HG03575 (cell line): ENCODE measurements around the gene MRPS31.

Experiments
- ATAC-seq: cut with Tn5 transposase; IDR thresholded peaks from one replicate; pipeline ENCODE4 v1.9.1; 2021; ENCODE audit not compliant: unreplicated experiment, insufficient number of reproducible peaks, low FRiP score; ENCODE audit errors: extremely low read depth

The MRPS31 gene

DNA sequence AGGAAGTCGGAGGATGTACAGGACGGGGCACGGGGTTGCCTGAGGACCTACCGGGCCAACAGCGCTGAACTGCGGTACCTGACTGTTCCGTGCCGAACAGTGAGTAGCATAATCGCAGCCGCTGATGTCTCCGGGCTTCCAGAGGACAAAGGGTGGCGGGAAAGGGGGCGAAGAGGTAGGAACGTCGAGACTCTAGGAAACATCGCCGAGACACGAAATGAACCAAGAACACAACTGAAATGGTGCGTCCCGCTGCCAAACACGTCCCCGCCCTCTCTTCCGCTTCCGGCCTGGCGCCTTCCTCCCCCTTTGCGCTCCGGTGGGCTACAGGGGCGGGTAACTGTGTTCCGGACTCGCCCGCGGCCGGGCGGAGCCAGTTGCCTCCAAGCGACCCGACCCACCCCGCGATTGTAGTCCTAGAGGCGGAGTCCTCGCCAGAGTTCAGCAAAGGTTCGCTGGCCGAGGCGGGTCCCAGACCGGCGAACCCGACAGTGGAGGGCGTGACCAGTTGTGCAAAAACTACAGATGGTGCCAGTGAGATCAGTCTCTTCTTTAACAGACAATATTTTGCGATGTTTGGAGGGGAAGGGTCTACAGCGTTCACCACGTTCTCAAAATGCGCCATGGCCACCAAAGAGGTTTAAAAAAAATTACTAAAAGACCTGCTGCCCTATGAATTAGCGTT, at the start of gene MRPS31:
Gene MRPS31 (minus strand): TSS at position 257 of the 685 bp plus-strand sequence. CDS start 54 bp downstream, at position 203.
- peak; percentile 60 for ATAC-seq

- ATAC-seq, result no peak
Observed at GRCh38 chr13:40819797-40820315, 48.9 kb upstream of the MRPS31 start.

GRCh38 chr13:40818926-40819325, 47.9 kb upstream of the MRPS31 start:
- no peak for ATAC-seq

GRCh38 chr13:40814803-40815202, 43.8 kb upstream of the MRPS31 start:
- no peak for ATAC-seq

DNA sequence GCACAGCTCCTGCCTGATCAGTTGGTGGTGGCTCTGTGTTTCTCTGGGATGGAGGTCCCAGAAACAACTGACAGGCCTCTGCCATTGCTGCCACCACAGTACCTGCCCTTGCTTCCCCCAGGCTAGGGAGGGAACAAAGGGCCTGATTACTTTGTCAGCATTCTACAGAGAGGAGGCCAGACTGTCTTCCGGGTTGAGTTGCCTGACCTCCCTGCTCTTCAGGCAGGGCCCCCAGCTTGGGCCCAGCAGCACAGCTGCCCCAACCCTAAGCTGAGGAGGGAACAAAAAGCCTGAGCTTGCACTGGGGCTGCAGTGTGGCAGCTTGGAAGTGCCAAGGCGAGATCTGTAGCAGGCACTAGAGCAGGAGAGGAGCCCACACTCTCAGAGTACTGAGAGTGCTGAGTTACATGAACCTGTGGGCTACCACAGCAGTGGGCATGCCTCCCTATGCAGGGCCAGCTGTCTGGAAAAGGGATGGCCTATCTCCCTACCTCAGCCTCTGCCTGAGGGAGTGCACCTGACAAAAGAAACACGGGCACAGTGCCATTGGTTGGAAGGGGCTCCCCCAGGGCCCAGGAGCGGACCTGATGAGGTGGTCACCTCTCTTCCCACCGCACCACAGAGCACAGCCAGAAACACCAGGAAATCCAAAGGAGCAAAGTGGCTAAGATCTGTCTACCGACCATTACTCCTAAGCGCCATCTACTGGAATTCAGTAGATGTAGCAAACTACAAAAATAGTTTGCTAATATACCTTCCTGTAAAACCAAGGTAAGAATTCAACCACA, 42.9 kb upstream of the MRPS31 start:
- ATAC-seq, result no peak

- no peak for ATAC-seq
Observed at GRCh38 chr13:40812724-40813445, 41.9 kb upstream of the MRPS31 start.

- no peak for ATAC-seq
Observed at GRCh38 chr13:40812102-40812501, 41.1 kb upstream of the MRPS31 start.

GRCh38 chr13:40809471-40809870, 38.5 kb upstream of the MRPS31 start:
- ATAC-seq, result no peak

DNA sequence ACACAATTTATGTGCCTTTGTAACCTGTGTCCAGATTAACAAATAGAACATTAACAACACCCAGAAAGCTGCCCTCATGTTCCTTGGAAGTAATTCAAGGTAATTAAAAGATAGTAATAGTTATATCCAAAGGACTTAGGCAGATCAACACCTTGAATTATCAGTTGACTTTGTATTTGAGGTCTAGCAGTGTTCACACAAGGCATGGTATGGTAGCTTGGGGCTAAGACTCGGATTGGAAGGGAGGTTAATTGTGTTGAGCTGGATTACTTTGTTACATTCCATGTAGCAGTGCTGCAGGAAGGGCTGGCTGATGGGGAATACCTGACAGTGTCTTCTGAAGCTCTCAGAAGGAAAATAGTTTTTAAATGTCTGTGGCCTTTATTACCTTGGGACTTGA, 35.3 kb upstream of the MRPS31 start:
- ATAC-seq, result no peak

DNA sequence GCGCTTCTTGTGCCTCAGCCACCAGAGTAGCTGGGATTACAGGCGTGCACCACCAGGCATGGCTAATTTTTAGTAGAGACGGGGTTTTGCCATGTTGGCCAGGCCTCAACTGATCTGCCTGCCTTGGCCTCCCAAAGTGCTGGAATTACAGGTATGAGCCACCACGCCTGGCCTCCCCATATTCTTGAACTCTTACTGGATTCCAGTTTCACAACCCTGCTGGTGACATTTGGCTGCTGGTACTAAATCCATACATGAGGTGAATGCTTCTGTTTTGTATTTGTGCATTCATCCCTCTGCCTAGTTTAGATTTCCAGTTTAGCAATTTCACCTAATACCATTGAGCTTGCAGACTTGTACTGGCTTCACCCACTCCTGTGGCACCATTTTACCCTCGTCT, 32.3 kb upstream of the MRPS31 start:
- no peak for ATAC-seq

GRCh38 chr13:40801255-40802217, 30.5 kb upstream of the MRPS31 start:
- ATAC-seq, result no peak

DNA sequence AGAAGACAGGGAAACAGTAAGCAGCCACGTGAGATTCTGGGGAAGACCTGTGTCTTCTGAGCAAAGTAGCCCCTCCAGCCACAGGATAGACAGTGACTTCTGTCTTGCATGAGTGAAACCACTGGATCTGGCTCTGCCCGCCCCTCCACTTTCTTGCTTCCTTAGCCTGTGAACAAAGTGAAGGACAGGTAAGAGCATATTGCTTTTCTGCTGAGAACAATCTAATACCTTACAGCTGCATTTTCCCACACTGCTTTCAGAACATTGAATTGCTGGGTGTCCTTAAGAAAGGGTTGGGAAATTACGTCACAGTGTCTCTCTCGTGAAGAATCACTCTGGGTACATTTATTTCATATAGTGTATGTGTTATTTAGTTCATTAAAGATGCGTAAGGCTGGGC, 29.6 kb upstream of the MRPS31 start:
- ATAC-seq, result no peak

DNA sequence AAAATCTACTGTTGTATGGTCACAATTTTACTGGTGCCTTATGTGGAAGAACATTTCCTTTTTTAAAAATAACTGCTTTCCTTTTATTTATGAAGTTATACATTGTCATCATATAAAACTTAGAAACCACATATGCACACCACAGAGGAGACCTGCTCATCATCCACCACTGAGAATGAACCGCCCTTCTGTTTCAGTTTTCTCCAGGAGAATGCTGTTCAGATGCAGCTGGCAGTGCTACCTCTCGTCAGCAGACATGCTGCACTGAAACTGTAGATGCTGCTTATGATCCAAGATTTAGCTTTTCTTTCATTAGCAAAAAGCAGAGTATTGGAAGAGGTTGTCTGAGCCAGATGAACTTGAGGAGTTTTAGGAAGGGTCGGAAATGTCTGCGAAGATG, 28.5 kb upstream of the MRPS31 start:
- no peak for ATAC-seq

DNA sequence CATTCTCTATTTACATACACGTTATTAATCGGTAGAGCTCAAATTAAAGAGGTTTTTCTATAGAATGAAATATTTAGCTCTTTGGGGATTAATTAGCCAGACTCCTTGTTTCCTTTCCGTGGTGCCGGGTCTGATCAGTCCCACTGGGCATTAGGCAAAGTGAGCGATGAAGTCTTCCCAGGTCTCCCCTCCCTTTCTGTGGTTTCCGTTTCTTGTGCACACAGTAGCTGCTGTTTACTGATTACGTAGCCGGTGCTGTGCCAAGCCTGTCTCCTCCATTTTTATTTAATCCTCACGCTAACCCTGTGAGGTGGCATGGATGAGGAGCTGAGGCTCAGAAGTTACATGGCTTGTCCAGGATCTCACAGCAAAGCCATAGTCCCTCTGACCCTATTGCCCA, 27.4 kb upstream of the MRPS31 start:
- no peak for ATAC-seq

DNA sequence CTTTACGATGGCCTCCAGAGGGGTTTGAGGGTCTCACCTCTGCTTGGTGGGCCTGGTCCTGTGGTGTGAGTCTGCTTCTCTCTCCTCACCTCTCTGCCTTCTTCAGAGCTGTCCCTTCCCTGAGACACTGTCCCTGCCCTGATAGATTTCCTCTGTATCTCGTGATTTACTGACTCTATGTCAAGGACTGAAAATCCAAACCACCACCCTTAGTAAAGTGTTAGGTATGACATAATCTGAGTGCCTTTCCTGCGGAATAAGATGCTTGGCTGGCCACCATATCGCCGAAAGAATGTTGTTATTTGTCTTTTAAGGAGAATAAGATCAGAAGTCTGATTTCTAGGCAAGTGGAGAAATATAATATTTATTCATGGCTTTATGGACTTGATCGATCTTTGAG, 25.7 kb upstream of the MRPS31 start:
- no peak for ATAC-seq

DNA sequence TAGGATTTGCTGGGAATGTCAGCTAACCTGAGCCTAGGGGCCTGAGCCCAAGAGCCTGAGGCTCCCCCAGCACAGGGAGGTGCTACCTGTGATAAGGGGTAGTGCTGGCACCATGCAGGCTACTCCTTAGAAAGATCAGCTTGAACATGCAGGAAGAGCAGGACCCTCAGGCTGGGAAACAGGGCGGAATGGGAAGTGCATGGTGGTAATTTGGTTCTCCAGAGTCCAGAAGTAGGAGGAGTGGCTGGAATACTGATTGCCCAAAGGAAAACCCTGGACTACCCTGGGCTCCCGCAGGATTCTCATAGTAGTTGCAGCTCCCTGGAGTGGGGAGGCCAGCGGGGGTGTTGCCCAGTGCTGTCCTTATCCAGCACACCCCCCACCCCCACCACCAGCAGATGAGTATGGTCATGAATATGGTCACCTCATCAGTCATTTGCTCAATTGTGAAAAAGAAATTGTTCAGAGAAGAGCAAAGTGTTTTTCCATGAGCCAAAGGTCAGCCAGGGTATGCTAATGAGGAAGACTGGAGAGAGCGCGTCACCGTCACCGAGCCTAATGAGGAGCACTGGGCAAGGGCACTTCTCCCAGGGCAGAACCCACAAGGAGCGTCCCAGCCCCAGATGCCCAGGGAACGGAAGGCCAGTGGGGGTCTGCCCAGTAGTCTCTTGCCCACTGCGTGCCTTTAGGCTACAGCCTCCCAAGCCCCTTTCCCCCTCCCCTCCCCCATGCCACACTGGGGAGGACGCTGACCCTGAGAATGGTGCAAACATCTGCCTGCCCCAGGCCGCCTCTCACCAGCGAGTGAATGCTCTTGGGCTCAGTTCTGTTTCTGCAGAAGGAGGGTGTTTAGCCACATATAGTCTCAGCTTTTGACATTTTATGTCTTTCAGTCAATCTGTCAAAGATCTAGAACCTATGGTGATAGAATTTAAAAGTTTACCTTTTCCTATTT, 23.7 kb upstream of the MRPS31 start:
- no peak for ATAC-seq

GRCh38 chr13:40793339-40793738, 22.3 kb upstream of the MRPS31 start:
- ATAC-seq, result no peak
